Cardiac muscle cell (in vitro differentiated cells and primary cell): ENCODE results near the gene ACOT9. TPM values are rescaled to one million over a fixed set of nuclear protein-coding genes. Genes with fewer than 3 reads are reported as not detected.

Experiments
- DNase-seq, 2 donors: peaks; one replicate each; pipeline versions ENCODE4 v3.0.0 to v3.0.0-alpha.2; 2010 to 2017; ENCODE audit warnings: low read depth in 1 of 2, low spot score in 1 of 2
- H3K27ac ChIP-seq: fragments of 200-600 bp; sonication (generic); 2 replicates; pipeline ENCODE4 v1.5.1; 2016
- H3K27me3 ChIP-seq: fragments of 200-600 bp; sonication (generic); 2 replicates; pipeline ENCODE4 v1.6.0; 2016; ENCODE audit warnings: control low read depth
- H3K36me3 ChIP-seq: fragments of 200-600 bp; sonication (generic); 2 replicates; pipeline ENCODE4 v1.5.1; 2016; ENCODE audit warnings: control low read depth
- H3K4me1 ChIP-seq: fragments of 200-600 bp; sonication (generic); 2 replicates; pipeline ENCODE4 v1.8.1; 2017; ENCODE audit warnings: low read depth, mild to moderate bottlenecking, mixed run types
- H3K4me3 ChIP-seq: fragments of 200-600 bp; sonication (generic); 2 replicates; pipeline ENCODE4 v1.5.1; 2016; ENCODE audit warnings: mild to moderate bottlenecking
- H3K9me3 ChIP-seq: fragments of 200-600 bp; sonication (generic); 2 replicates; pipeline ENCODE4 v1.5.1; 2017; ENCODE audit warnings: low read depth, mild to moderate bottlenecking, control low read depth
- polyA plus RNA-seq: library from polyadenylated mRNA; unstranded; fragments of >200 nt; fragmentation: Nextera tagmentation; extraction: Ambion mirVana; gene quantifications from 2 replicates; pipeline ENCODE4 v1.2.1, GENCODE V29; 2016
- total RNA-seq: library from RNA; depleted of rRNA; stranded (reverse); fragments of >200 nt; gene quantifications from 2 replicates; pipeline ENCODE4 v1.2.3, GENCODE V29; 2016
- TF ChIP-seq, protein P1 (sequence below): IDR thresholded peaks from 2 replicates; pipeline ENCODE4 v1.5.1; 2012; ENCODE audit warnings: low read depth, mild to moderate bottlenecking, low read length

Gene ACOT9
- total and polyA plus RNA-seq, 2 experiments from 2014 or later = 22.2 to 31.1 TPM

DNA sequence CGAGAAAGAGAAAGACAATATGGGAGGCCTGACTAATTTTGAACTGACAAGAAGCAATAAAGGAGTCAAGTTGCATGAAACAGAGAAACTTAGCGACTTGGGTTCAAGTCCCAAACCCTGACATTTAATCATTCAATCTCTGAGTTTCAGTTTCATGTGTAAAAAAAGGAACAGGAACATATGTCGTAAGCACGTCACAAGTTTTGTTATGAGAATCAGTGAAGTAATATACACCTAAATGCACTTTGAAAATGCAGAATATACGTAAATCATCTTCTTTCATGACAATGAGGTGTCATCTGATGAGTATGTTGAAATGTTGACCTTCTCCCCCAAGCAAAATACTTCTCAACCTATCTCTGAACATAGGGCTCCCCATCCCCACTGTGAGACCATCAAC lies 10.4 kb downstream of the ACOT9 start:
- H3K4me3 ChIP-seq = no peak overlapping the region
- H3K4me1 ChIP-seq = no peaks in the 10 kb centered on the region
- no peaks in the 10 kb centered on the region for H3K36me3 ChIP-seq
- H3K27ac ChIP-seq = no peak overlapping the region
- H3K9me3 ChIP-seq = no peaks in the 10 kb centered on the region
- TF ChIP-seq, protein P1, sequence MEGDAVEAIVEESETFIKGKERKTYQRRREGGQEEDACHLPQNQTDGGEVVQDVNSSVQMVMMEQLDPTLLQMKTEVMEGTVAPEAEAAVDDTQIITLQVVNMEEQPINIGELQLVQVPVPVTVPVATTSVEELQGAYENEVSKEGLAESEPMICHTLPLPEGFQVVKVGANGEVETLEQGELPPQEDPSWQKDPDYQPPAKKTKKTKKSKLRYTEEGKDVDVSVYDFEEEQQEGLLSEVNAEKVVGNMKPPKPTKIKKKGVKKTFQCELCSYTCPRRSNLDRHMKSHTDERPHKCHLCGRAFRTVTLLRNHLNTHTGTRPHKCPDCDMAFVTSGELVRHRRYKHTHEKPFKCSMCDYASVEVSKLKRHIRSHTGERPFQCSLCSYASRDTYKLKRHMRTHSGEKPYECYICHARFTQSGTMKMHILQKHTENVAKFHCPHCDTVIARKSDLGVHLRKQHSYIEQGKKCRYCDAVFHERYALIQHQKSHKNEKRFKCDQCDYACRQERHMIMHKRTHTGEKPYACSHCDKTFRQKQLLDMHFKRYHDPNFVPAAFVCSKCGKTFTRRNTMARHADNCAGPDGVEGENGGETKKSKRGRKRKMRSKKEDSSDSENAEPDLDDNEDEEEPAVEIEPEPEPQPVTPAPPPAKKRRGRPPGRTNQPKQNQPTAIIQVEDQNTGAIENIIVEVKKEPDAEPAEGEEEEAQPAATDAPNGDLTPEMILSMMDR = no peak
- H3K27me3 ChIP-seq = no peaks in the 10 kb centered on the region
- DNase-seq = no peak

DNA sequence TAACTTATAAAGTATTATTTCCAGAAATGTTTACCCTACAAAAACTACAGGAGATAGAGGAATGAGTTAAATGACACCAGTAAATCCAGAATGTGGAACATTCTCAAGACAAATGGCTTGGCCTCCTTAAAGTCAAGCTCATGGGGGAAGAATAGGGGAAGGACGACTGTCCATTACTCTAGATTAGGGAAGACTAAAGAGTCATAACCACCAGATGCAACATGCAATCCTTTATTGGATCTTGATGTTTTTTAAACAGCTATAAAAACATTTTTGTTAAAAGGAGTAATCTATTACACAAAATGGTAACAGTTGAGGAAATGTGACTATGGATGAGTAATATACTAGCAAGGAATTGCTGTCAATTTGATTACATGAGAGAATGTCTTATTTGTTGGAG lies 11.1 kb downstream of the ACOT9 start:
- no peak overlapping the region for H3K27ac ChIP-seq
- TF ChIP-seq, protein P1 = no peak
- H3K4me3 ChIP-seq = no peak overlapping the region
- DNase-seq = no peak
- H3K9me3 ChIP-seq = no peaks in the 10 kb centered on the region
- H3K27me3 ChIP-seq = no peaks in the 10 kb centered on the region
- H3K36me3 ChIP-seq = no peaks in the 10 kb centered on the region
- no peaks in the 10 kb centered on the region for H3K4me1 ChIP-seq

DNA sequence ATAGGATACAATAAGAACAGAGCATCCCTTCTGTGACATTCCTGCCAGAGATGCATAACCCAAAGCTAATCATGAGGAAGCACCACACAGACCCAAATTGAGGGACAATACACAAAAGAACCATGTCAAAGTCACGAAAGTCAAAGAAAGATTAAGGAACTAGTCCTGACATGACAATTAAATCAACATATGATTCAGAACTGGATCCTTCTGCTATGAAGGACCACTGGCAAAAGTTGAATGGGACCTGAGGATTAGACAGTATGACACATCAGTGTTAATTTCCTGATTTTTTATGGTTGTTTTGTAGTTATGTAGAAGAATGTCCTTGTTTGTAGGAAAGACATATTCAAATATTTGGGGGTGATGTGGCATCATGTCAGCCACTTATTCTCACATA lies 13.9 kb downstream of the ACOT9 start:
- TF ChIP-seq, protein P1 = no peak
- no peak overlapping the region for H3K4me3 ChIP-seq
- no peaks in the 10 kb centered on the region for H3K36me3 ChIP-seq
- H3K27ac ChIP-seq = no peak overlapping the region
- H3K4me1 ChIP-seq = no peaks in the 10 kb centered on the region
- DNase-seq = no peak
- no peaks in the 10 kb centered on the region for H3K27me3 ChIP-seq
- H3K9me3 ChIP-seq = no peaks in the 10 kb centered on the region

DNA sequence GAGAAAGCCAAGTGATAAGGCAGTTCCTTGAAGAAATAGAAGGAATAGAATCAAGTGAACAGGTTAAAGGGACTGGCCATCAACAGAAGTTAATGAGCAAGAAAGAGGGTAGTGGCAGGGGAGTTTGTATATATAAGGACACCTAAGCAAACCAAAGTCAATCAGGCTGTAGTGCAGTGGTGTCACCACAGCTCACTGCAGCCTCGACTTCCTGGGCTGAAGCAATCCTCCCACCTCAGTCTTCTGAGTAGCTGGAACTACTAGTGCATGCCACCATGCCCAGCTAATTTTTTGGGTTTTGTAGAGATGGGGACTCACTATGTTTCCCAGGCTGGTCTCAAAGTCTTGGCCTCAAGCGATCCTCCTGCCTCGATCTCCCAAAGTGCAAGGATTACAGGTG lies 15.9 kb downstream of the ACOT9 start:
- no peaks in the 10 kb centered on the region for H3K27me3 ChIP-seq

DNA sequence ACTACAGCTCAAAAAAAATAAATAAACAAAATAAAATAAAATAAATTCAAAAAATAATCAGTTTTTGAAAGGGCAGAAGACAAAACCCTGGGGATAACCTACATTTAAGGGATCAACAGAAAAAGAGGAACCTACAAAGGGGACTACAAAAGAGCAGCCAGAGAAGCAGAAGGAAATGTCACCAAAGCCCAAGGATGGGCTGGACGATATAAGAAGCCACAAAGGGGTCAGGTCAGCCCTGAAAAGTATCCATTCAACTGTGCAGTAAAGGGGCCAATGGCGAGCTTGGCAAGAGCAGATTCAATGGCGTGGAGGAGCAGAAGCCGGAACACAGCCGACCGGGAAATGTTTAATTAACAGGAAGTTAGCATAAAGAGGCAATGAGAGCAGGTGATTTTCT lies 16.9 kb downstream of the ACOT9 start:
- Histone ChIP-seq H3K4me1 (no peaks in the 10 kb centered on the region), H3K9me3 (no peaks in the 10 kb centered on the region), H3K36me3 (peaks cover 3% of the 10 kb centered on the region), H3K27me3 (no peaks in the 10 kb centered on the region), H3K27ac (no peak overlapping the region), H3K4me3 (no peak overlapping the region)
- no peak for DNase-seq
- TF ChIP-seq, protein P1 = no peak

More for the DNA sequence above, 15.9 kb downstream of the ACOT9 start:
- DNase-seq = no peak
- no peaks in the 10 kb centered on the region for H3K36me3 ChIP-seq
- no peak overlapping the region for H3K4me3 ChIP-seq
- TF ChIP-seq, protein P1 = no peak
- no peaks in the 10 kb centered on the region for H3K9me3 ChIP-seq
- H3K4me1 ChIP-seq = no peaks in the 10 kb centered on the region
- H3K27ac ChIP-seq = no peak overlapping the region

DNA sequence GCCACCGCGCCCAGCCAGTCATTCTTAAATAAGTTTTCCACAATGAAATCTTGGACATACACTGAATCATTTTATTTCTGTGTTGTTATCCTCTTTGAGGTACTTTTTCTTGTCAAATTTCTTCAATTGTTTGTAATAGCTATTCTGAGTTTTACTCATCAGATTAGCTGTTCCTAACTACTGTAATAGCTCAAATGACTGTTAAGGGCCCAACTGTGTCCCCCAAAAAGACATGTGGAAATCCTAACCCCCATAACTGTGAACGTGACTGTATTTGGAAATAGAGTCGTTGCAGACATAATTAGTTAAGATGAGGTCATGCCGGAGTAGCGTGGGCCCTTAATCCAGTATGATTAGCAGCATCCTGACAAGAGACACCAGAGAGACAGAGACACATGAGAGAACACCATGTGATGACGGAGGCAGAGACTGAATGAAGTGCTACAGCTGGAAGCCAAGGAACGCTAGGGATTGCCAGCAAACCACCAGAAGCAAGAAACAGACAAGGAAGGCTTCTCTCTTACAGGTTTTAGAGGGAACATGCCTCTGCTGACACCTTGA lies 22.9 kb downstream of the ACOT9 start:
- Histone ChIP-seq H3K9me3 (no peaks in the 10 kb centered on the region), H3K4me3 (no peak overlapping the region), H3K36me3 (peaks cover 3% of the 10 kb centered on the region), H3K27me3 (no peaks in the 10 kb centered on the region), H3K4me1 (peaks cover 3% of the 10 kb centered on the region), H3K27ac (no peak overlapping the region)
- TF ChIP-seq, protein P1 = no peak
- DNase-seq = no peak
